DND-41 (cell line): ENCODE data around the gene THBS3.
A peak's percentile ranks its signal among the peaks of the same experiment; 100 is the strongest.

Source experiments
- EZH2 ChIP-seq: IDR thresholded peaks from 3 replicates; pipeline ENCODE4 v1.6.1; 2012; ENCODE audit warnings: borderline replicate concordance, low read depth, mild to moderate bottlenecking, moderate library complexity, low read length, inconsistent platforms; ENCODE audit not compliant: severe bottlenecking
- TF ChIP-seq, protein P1 (sequence below): IDR thresholded peaks from 2 replicates; pipeline ENCODE4 v1.5.1; 2012; ENCODE audit warnings: borderline replicate concordance, low read length, moderate library complexity, mild to moderate bottlenecking; ENCODE audit not compliant: poor library complexity, severe bottlenecking; ENCODE audit errors: extremely low read depth

DNA sequence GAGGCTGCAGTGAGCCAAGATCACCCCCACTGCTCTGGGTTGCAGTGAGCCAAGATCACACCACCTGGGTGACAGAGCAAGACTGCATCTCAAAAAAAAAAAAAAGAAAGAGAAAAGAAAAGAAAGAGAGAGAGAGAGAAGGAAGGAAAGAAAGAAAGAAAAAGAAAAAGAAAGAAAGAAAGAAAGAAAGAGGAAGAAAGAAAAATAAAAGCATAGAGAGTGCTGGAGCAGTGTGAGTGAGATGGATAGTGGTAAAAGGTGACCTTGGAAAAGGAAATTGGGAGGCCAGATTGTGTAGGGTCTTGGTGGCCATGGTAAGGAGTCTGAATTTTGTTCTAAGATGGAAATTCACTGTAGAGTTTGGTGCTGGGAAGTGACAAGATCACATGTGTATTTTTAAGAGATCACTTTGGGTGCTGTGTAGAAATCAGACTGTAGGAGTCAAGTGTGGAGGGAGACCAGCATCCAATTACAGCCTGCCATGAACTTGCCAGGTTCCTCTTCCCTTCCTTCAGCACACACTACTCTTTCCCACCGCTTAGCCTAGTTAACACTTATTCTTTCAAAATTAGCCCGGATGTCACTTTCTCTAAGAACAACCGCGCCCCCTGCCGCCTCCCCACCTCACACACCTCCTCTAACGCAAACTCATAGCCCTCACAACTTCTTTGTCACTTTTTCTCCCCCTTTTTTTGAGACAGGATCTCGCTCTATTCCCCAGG is 18.7 kb upstream of the THBS3 start:
- TF ChIP-seq, protein P1, sequence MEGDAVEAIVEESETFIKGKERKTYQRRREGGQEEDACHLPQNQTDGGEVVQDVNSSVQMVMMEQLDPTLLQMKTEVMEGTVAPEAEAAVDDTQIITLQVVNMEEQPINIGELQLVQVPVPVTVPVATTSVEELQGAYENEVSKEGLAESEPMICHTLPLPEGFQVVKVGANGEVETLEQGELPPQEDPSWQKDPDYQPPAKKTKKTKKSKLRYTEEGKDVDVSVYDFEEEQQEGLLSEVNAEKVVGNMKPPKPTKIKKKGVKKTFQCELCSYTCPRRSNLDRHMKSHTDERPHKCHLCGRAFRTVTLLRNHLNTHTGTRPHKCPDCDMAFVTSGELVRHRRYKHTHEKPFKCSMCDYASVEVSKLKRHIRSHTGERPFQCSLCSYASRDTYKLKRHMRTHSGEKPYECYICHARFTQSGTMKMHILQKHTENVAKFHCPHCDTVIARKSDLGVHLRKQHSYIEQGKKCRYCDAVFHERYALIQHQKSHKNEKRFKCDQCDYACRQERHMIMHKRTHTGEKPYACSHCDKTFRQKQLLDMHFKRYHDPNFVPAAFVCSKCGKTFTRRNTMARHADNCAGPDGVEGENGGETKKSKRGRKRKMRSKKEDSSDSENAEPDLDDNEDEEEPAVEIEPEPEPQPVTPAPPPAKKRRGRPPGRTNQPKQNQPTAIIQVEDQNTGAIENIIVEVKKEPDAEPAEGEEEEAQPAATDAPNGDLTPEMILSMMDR = peak; percentile 92
- TF ChIP-seq EZH2 = no peak
